HepG2 (cell line): ENCODE data around the gene KIF6. TPM values are rescaled to one million over a fixed set of nuclear protein-coding genes. Genes with fewer than 3 reads are reported as not detected.

Experiments
- ATAC-seq: fragments of 200-7000 bp; cut with Tn5 transposase; 3 replicates; pipeline ENCODE4 v1.9.1; 2020; ENCODE audit warnings: mild to moderate bottlenecking, moderate library complexity
- BruUV-seq: library from RNA; stranded (reverse); fragments of 400-500 nt; replicated peaks from 2 replicates; lab custom pipeline; 2021; lab: Mats Ljungman, UMichigan
- CTCF ChIA-PET: fragments of 300-600 bp; formaldehyde crosslinking; extraction: SDS; loops from one replicate; lab custom pipeline; 2021; ENCODE audit warnings: low total read pairs, inconsistent platforms, low intra/inter-chr PET ratio; lab: Yijun Ruan, JAX
- POLR2A ChIA-PET: fragments of 350-600 bp; sonication (Branson Sonifier 250); formaldehyde crosslinking; loops from one replicate; lab custom pipeline; 2020; ENCODE audit warnings: antibody characterized with exemption, inconsistent platforms; lab: Yijun Ruan, JAX
- DNase-seq: peaks from one replicate; pipeline ENCODE4 v3.0.0-alpha.2; 2015; ENCODE audit warnings: low spot score
- FAIRE-seq: peaks from 3 replicates; lab custom pipeline; 2011; peaks lifted over from hg19 to GRCh38; lab: Jason Lieb, UNC
- H2AFZ ChIP-seq: one replicate; pipeline ENCODE4 v1.6.1; 2011; ENCODE audit warnings: low read length, inconsistent platforms
- H3K27ac ChIP-seq: fragments of 300-600 bp; 3 replicates; pipeline ENCODE4 v1.8.0; 2011; ENCODE audit warnings: mixed run types, mild to moderate bottlenecking, mixed read lengths, low read length, inconsistent platforms; ENCODE audit not compliant: insufficient read depth; ENCODE audit errors: extremely low read length
- H3K27me3 ChIP-seq, 2 experiments: fragments of 200-600 bp in 1 of 2; 2 replicates in 1 of 2; 3 replicates in 1 of 2; pipeline versions ENCODE4 v1.6.0 to v1.8.0; 2011; ENCODE audit warnings: low read length in 2 of 2, mild to moderate bottlenecking in 2 of 2, moderate library complexity in 2 of 2, inconsistent platforms in 1 of 2; ENCODE audit not compliant: insufficient read depth in 2 of 2, control insufficient read depth in 1 of 2
- H3K36me3 ChIP-seq, 2 experiments: fragments of 200-600 bp in 1 of 2; replicated peaks in 1 of 2; 2 replicates in 1 of 2; 3 replicates in 1 of 2; pipeline versions ENCODE4 v1.5.1 to v1.8.0; 2011; ENCODE audit warnings: low read length in 2 of 2, inconsistent platforms in 1 of 2; ENCODE audit not compliant: insufficient read depth in 2 of 2, control insufficient read depth in 1 of 2
- H3K4me1 ChIP-seq: 2 replicates; pipeline ENCODE4 v1.5.1; 2012; ENCODE audit warnings: low read length, inconsistent platforms; ENCODE audit not compliant: insufficient read depth
- H3K4me2 ChIP-seq: 2 replicates; pipeline ENCODE4 v1.6.0; 2011; ENCODE audit warnings: low read depth, low read length, inconsistent platforms
- H3K4me3 ChIP-seq, 3 experiments: fragments of 200-600 bp in 1 of 3; sonication (generic), shearing (Covaris generic) in 1 of 3; replicated peaks in 1 of 3; 2 replicates each; pipeline ENCODE4 v1.5.1; 2011 to 2016; ENCODE audit warnings: low read length in 3 of 3, inconsistent platforms in 2 of 3, low read depth in 2 of 3, mild to moderate bottlenecking in 2 of 3, control low read depth in 1 of 3, mixed read lengths in 1 of 3; ENCODE audit not compliant: insufficient read depth in 1 of 3
- H3K79me2 ChIP-seq: one replicate; pipeline ENCODE4 v1.6.1; 2011; ENCODE audit warnings: low read length, inconsistent platforms; ENCODE audit not compliant: insufficient read depth
- H3K9ac ChIP-seq: 2 replicates; pipeline ENCODE4 v1.6.0; 2011; ENCODE audit warnings: mild to moderate bottlenecking, low read depth, low read length, inconsistent platforms; ENCODE audit not compliant: insufficient read depth
- H3K9me3 ChIP-seq: 2 replicates; pipeline ENCODE4 v1.5.1; 2012; ENCODE audit warnings: mild to moderate bottlenecking, low read length
- H4K20me1 ChIP-seq: 2 replicates; pipeline ENCODE4 v1.6.0; 2011; ENCODE audit warnings: inconsistent platforms, mild to moderate bottlenecking, low read length, moderate library complexity; ENCODE audit not compliant: insufficient read depth
- TAF15 ChIP-seq: fragments of 200-400 bp; formaldehyde crosslinking; IDR thresholded peaks from one replicate; pipeline ENCODE4 v1.6.1; 2018; ENCODE audit warnings: mild to moderate bottlenecking, low read depth, low read length; ENCODE audit not compliant: poor library complexity, severe bottlenecking
- YEATS2 ChIP-seq: sonication (generic); formaldehyde crosslinking; IDR thresholded peaks from 2 replicates; pipeline ENCODE4 v1.4.0; 2020; ENCODE audit warnings: missing genetic modification reagents, borderline replicate concordance
- ZNF431 ChIP-seq: sonication (generic); formaldehyde crosslinking; IDR thresholded peaks from 2 replicates; pipeline ENCODE4 v1.9.0; 2022; ENCODE audit warnings: missing genetic modification reagents, low read depth, mild to moderate bottlenecking, borderline replicate concordance
- ZNF644 ChIP-seq: IDR thresholded peaks from 2 replicates; pipeline ENCODE4 v1.6.1; 2016; ENCODE audit warnings: low read depth
- WGBS: methylation state at CpG from one replicate; pipeline ENCODE4 v1.1.6; 2017; ENCODE audit warnings: low lambda C conversion rate; 5-methylcytosine and 5-hydroxymethylcytosine counted together
- in situ Hi-C: cut with HindIII; loops from 2 replicates; pipeline ENCODE4 v1.10.0; 2017; ENCODE audit warnings: low pct_unique_long_range_greater_than_20kb; ENCODE audit not compliant: extremely low pct_ligation_motif_present
- intact Hi-C: fragments of 100-400 bp; cut with micrococcal nuclease; formaldehyde crosslinking; loops from one replicate; pipeline ENCODE4 v1.10.0; 2022; ENCODE audit not compliant: unreplicated experiment
- polyA plus RNA-seq, 8 experiments: library from polyadenylated mRNA; depleted of rRNA in 3 of 8; stranded (reverse) in 7 of 8; unstranded in 1 of 8; fragments of >200 nt; fragmentation: Illumina TruSeq in 4 of 8; extraction: Trizol in 4 of 8; gene quantifications; 2 replicates each; pipeline versions ENCODE4 v1.2.1 to v1.2.3, GENCODE V29; 2011 to 2016; ENCODE audit warnings: low read depth in 4 of 8, missing spikeins in 1 of 8, mixed read lengths in 1 of 8; ENCODE audit not compliant: insufficient read depth in 1 of 8
- total RNA-seq, 5 experiments: library from RNA; depleted of rRNA; stranded (reverse); fragments of >200 nt; fragmentation: Illumina TruSeq; extraction: Trizol; gene quantifications; 2 replicates each; pipeline ENCODE4 v1.2.3, GENCODE V29; 2016; ENCODE audit warnings: low read depth in 1 of 5
- TF ChIP-seq, protein P1 (sequence below): sonication (generic); formaldehyde crosslinking; IDR thresholded peaks from 2 replicates; pipeline ENCODE4 v1.4.0; 2020; ENCODE audit warnings: missing genetic modification reagents, borderline replicate concordance

Gene KIF6
- total and polyA plus RNA-seq, 2 of the 13 experiments (the other 11 are each of a cell fraction or from before 2014, with no cell fraction given) = 0.04 to 0.27 TPM

- Histone ChIP-seq H3K4me3 (no peak overlapping the region), H4K20me1 (no peaks in the 10 kb centered on the region), H3K4me2 (no peak overlapping the region), H3K79me2 (no peaks in the 10 kb centered on the region), H3K4me1 (no peaks in the 10 kb centered on the region), H3K36me3 (no peaks in the 10 kb centered on the region), H3K27me3 (no peaks in the 10 kb centered on the region), H3K9ac (no peak overlapping the region), H3K9me3 (no peaks in the 10 kb centered on the region), H3K27ac (no peak overlapping the region), H2AFZ (no peak overlapping the region)
- ChIA-PET CTCF (no interaction called here), POLR2A (no interaction called here)
- 29% methylated on average over 4 of the region's 4 CpGs for WGBS
- DNase-seq (no peak), FAIRE-seq (no peak), ATAC-seq (no peak)
- intact Hi-C loops = no loop called here
- no peak for TF ChIP-seq ZNF431 (CRISPR knock-in tag)
- no peak for TF ChIP-seq TAF15
- in situ Hi-C loops = no loop called here
- BruUV-seq = no TSS peak
Observed at GRCh38 chr6:39623750-39624149, 101.5 kb downstream of the KIF6 start.

DNA sequence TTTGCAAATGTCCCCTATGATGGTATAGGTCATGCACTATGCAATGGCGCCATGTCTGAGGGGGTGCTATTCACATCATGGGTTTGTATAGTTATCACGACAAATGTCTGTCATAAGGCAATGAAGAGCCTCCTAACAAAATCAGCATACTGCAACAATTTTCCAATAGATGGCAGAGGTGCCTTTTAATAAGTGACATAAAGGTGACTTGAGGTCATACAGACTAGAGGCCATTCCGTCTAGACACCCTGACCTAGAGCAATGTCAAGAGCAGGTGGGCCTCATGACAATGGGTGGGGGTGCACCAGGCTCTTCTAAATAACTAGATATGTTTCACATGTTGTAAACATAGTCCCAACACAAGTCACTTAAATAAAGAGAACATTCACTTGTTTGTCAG lies 107.7 kb downstream of the KIF6 start:
- no peak overlapping the region for H3K4me3 ChIP-seq
- no peak overlapping the region for H2AFZ ChIP-seq
- no peaks in the 10 kb centered on the region for H3K79me2 ChIP-seq
- no peak overlapping the region for H3K4me2 ChIP-seq
- TF ChIP-seq, protein P1, sequence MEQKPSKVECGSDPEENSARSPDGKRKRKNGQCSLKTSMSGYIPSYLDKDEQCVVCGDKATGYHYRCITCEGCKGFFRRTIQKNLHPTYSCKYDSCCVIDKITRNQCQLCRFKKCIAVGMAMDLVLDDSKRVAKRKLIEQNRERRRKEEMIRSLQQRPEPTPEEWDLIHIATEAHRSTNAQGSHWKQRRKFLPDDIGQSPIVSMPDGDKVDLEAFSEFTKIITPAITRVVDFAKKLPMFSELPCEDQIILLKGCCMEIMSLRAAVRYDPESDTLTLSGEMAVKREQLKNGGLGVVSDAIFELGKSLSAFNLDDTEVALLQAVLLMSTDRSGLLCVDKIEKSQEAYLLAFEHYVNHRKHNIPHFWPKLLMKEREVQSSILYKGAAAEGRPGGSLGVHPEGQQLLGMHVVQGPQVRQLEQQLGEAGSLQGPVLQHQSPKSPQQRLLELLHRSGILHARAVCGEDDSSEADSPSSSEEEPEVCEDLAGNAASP (CRISPR knock-in tag) = peak; percentile 33; the same call in 1 of the 2 replicates
- TF ChIP-seq ZNF644 (no peak), YEATS2 (CRISPR knock-in tag) (no peak)
- no peaks in the 10 kb centered on the region for H3K36me3 ChIP-seq
- intact Hi-C loops (no loop called here), in situ Hi-C loops (no loop called here)
- FAIRE-seq (no peak), DNase-seq (no peak), ATAC-seq (no peak)
- no peaks in the 10 kb centered on the region for H3K27me3 ChIP-seq
- H3K9ac ChIP-seq = no peak overlapping the region
- H3K4me1 ChIP-seq = no peaks in the 10 kb centered on the region
- H3K27ac ChIP-seq = no peak overlapping the region
- 12% methylated on average over 3 of the region's 3 CpGs for WGBS
- ChIA-PET POLR2A (no interaction called here), CTCF (no interaction called here)
- BruUV-seq = no TSS peak
- H4K20me1 ChIP-seq = no peaks in the 10 kb centered on the region
- no peaks in the 10 kb centered on the region for H3K9me3 ChIP-seq
